ENCODE measurements around the gene TATDN2. TPM values are rescaled to one million over a fixed set of nuclear protein-coding genes. Genes with fewer than 3 reads are reported as not detected.

The TATDN2 gene
- total RNA-seq, 1 donor, result 19.2 TPM

DNA sequence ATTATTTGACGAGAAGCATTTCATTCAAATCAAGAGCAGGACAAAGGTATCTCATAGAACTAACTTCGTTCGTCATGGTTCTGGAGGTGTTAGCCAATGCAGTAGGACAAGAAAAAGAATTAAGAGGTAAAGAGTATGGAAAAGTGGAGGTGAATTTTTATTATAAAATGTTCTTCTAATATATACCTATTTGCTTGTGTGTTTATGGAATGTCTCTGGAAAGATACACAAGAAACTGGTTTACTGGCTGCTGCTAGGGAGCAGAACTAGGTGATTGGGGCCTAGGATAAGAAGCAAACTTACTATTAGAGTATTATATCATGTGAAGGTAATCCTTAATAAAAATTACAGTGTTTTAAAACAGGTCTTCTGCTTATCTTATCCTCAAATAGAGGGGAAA is 30.9 kb upstream of the TATDN2 start:
- no peaks in the 10 kb centered on the region for H3K9me3 ChIP-seq (ENCODE audit: low read depth, low read length)
- no peak overlapping the region for H2AFZ ChIP-seq (ENCODE audit: low read length)
- peaks cover 3% of the 10 kb centered on the region for H3K4me1 ChIP-seq (ENCODE audit: insufficient read depth, low read length)
- no peak overlapping the region for H3K4me3 ChIP-seq (ENCODE audit: insufficient read depth, low read length)
- DNase-seq (ENCODE audit: insufficient read length, low spot score, missing footprints), result no peak
- no peak for TF ChIP-seq CTCF (IDR thresholded peaks at IDR 0.05; ENCODE audit: extremely low read depth, low read depth, low read length)
- H3K79me2 ChIP-seq (ENCODE audit: insufficient read depth, low read length), result no peaks in the 10 kb centered on the region
- peaks cover 13% of the 10 kb centered on the region for H3K36me3 ChIP-seq (ENCODE audit: insufficient read depth, low read length)
- no peaks in the 10 kb centered on the region for H4K20me1 ChIP-seq (ENCODE audit: insufficient read depth, low read length)
- H3K27me3 ChIP-seq (ENCODE audit: insufficient read depth, low read length), result no peaks in the 10 kb centered on the region
- H3K27ac ChIP-seq (ENCODE audit: low read depth, low read length), result no peak overlapping the region
- H3K4me2 ChIP-seq (ENCODE audit: insufficient read depth, low read length), result no peak overlapping the region

DNA sequence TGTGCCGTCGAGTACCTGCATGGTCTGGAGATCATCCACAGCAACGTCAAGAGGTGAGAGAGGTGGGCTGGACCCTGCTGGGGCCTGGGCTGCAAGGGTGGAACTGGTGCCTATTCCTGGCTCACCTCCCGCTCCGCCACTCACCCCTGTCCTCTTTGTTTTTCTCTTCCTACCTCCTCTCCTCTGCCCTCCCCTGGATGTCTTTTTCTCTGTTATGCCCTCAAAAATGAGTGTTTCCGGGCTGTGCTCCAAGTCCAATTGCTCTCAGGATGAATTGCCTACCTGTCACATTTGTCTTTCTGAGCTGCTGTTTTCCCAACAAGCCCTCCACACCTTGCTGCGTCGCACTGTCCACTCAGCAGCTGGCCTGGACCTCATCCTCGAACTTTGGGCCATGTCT is 28.5 kb upstream of the TATDN2 start:
- DNase-seq (ENCODE audit: insufficient read length, low spot score, missing footprints), result no peak
- H3K4me2 ChIP-seq (ENCODE audit: insufficient read depth, low read length), result no peak overlapping the region
- no peaks in the 10 kb centered on the region for H3K9me3 ChIP-seq (ENCODE audit: low read depth, low read length)
- H3K79me2 ChIP-seq (ENCODE audit: insufficient read depth, low read length), result no peaks in the 10 kb centered on the region
- no peak overlapping the region for H3K4me3 ChIP-seq (ENCODE audit: insufficient read depth, low read length)
- peaks cover 10% of the 10 kb centered on the region for H3K36me3 ChIP-seq (ENCODE audit: insufficient read depth, low read length)
- H4K20me1 ChIP-seq (ENCODE audit: insufficient read depth, low read length), result no peaks in the 10 kb centered on the region
- H2AFZ ChIP-seq (ENCODE audit: low read length), result no peak overlapping the region
- no peaks in the 10 kb centered on the region for H3K27me3 ChIP-seq (ENCODE audit: insufficient read depth, low read length)
- no peak overlapping the region for H3K27ac ChIP-seq (ENCODE audit: low read depth, low read length)
- no peak for TF ChIP-seq CTCF (IDR thresholded peaks at IDR 0.05; ENCODE audit: extremely low read depth, low read depth, low read length)
- H3K4me1 ChIP-seq (ENCODE audit: insufficient read depth, low read length), result peaks cover 6% of the 10 kb centered on the region

DNA sequence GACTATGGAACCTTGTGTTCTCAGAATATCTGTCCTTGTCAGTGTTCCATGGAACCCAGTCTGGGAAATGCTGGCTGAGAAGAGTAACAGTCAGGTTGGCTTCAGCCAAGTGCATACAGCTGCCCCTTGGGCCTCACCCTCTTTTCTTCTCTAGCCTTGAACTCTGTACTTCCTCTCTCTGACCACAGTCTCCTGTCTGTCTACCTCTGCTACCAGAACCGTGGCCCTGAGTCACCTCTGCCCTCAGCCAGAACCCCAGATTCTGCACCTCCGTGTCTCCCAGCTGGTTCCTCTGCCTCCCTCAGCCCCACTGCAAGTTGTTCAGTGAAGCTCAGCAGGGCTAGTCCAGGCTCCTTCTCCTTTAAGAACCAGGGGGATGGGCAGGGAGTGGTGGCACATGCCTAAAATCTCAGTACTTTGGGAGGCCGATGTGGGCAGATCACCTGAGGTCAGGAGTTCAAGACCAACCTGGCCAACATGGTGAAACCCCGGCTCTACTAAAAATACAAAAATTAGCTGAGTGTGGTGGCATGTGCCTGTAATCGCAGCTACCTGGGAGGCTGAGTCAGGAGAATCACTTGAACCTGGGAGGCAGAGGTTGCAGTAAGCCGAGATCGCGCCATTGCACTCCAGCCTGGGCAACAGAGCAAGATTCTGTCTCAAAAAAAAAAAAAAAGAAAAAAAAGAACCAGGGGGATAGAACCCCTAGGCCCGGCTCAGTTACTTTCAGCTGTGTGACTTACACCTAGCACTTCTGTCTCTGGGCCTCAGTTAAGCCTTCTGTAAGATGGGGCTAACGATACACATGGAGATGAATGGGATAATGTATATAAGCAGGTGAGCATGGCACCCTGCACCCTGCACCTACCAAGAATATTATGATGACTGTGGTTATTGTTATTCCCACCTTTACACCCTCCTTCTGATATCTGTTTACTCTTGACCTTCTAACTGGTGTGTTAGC is 24.3 kb upstream of the TATDN2 start:
- Histone ChIP-seq H3K4me3 (ENCODE audit: insufficient read depth, low read length) (no peak overlapping the region), H4K20me1 (ENCODE audit: insufficient read depth, low read length) (no peaks in the 10 kb centered on the region), H3K4me2 (ENCODE audit: insufficient read depth, low read length) (no peak overlapping the region), H3K79me2 (ENCODE audit: insufficient read depth, low read length) (no peaks in the 10 kb centered on the region), H3K9me3 (ENCODE audit: low read depth, low read length) (no peaks in the 10 kb centered on the region), H3K4me1 (ENCODE audit: insufficient read depth, low read length) (peaks cover 8% of the 10 kb centered on the region), H3K36me3 (ENCODE audit: insufficient read depth, low read length) (peaks cover 3% of the 10 kb centered on the region), H3K27ac (ENCODE audit: low read depth, low read length) (no peak overlapping the region), H2AFZ (ENCODE audit: low read length) (no peak overlapping the region), H3K27me3 (ENCODE audit: insufficient read depth, low read length) (no peaks in the 10 kb centered on the region)
- no peak for TF ChIP-seq CTCF (IDR thresholded peaks at IDR 0.05; ENCODE audit: extremely low read depth, low read depth, low read length)
- DNase-seq (ENCODE audit: insufficient read length, low spot score, missing footprints), result no peak
